Measurements from ENCODE around the gene THPO.

THPO gene

DNA sequence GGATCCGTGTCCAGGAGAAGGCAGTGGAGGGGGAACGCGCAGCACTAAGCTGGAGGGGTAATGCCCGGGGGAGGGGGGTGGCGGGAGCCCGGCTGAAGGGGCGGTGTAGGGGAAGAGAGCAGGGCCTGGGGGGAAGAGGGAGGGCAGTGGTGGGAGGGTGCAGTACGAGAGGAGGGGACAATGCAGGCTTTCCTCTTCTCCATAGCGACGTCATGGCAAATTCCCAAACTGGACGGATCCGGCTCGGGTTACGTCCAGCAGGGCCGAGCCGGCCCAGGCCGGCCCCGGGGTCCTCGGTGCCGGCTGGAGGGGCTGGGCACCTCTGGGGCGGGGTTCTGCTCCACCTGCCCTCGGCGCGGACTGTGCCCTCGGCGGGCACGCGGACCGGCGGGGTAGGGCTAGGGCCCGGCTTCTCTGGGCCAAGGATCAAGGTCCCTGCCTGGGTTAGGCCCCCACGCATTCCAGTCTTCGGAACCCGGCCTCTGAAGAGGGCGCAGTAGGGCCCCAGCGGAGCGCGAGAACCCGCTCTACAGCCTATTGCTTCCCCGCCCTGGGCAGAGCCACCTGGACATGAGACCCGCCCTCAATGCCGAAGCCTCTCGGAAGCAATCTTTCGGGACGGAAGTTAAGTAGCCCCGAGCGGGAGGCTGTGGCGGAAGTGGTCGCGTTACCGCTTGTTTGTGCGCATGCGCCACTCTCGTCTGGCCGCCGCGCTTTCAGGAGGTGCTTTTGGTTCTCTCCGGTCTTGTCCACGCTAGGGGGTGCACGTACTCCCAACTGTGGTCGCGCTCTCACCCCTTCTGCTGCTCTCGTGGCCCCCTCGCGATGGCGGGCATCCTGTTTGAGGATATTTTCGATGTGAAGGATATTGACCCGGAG, 15.1 kb downstream of the THPO start:
- peak; percentile 94 for DNase-seq (ENCODE audit: low read depth)

DNA sequence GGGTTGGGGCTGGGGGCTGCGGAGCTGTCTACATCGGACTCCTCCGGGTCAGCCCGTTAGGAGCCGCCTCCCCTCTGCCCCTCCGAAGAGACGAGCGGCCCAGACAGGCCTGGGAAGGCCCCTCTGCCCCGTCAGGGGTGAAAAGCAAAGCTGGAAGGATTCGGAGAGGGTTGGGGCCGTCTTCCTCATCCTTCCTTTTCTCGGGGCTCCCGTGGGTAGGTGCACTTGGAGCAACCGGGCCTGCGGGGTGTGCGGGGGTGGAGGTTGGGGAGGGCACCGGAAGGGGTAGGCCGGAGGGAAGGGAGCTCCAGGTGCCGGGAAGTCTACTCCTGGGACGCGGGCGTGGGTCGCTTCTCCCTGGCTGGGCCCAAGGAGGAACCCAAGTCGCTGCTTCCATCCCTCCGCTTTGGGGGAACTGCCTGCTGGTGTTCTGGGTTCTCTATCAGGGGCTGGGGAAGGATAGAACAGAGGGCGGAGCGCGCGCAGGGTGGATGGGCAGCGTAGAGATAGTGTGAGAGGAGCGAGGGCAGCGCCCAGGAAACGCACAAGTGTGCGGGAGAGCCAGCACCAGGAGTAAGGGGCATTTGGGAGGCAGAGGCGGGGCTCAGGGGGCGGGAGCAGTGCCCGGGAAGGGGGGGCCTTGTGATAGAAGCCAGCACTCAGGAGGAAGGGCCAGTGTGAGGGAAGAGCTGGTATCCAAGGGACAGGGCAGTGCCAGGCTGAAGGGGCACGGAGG, 15.9 kb downstream of the THPO start:
- DNase-seq (ENCODE audit: low read depth): peak; percentile 45

DNA sequence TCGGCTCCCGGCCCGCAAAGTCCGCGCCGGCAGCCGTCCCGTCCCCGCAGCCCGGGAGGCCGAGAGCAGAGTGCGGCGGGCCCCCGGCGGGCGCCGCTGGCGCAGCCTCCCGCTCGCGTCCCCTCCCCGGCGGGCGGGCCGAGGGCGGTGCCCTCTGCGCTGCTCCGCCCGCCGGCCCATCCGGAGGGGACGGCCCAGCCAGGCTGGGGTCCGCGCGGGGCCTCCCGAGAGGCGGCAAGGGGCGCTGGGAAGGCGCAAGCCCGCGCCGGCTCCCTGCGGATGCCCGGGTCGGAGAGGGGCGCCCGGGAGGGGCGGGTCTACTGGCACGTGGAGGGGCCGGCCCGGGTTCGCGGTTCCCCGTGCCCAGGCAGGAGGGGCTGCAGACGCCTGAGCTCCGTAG, 16.5 kb downstream of the THPO start, which contains the start of the genes CLCN2 and POLR2H:
Gene CLCN2 (minus strand): TSS at position 74 of the 400 bp plus-strand sequence. CDS start 126 bp downstream, outside the sequence.
Gene POLR2H (plus strand): TSS at position 179 of the 400 bp plus-strand sequence. CDS start 1,783 bp downstream, outside the sequence.
- DNase-seq (ENCODE audit: low read depth): peak; percentile 36

DNA sequence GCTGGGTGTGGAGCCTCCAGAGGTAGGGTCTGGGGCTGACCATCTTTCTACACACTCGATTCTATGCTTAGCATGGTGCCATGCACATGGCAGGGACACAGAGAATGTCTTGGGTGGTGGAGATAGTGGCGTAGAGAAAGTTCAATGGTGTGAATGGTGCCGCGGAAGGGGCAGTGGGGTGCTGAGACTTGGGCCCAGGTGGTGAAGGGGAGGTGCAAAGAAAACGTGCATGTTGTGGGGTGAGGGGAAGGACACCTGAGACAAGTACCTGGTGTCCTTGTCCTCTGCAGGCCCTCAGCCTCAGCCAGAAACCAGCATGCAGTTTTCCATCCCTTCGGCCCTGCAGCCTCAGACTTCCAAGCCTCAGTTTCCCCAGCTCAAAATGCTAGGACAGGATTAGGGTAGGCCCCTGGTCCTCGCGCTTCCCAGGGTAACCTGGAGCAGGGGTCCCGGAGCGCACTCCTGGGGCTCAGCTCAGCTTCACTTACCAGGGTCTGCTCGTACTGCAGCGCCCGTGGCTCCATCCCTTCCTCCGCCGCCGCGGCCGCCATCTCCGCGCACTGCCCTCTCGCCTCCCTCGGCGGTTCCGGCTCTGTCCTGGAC, 17.0 kb downstream of the THPO start:
- no peak for DNase-seq (ENCODE audit: low read depth)

DNA sequence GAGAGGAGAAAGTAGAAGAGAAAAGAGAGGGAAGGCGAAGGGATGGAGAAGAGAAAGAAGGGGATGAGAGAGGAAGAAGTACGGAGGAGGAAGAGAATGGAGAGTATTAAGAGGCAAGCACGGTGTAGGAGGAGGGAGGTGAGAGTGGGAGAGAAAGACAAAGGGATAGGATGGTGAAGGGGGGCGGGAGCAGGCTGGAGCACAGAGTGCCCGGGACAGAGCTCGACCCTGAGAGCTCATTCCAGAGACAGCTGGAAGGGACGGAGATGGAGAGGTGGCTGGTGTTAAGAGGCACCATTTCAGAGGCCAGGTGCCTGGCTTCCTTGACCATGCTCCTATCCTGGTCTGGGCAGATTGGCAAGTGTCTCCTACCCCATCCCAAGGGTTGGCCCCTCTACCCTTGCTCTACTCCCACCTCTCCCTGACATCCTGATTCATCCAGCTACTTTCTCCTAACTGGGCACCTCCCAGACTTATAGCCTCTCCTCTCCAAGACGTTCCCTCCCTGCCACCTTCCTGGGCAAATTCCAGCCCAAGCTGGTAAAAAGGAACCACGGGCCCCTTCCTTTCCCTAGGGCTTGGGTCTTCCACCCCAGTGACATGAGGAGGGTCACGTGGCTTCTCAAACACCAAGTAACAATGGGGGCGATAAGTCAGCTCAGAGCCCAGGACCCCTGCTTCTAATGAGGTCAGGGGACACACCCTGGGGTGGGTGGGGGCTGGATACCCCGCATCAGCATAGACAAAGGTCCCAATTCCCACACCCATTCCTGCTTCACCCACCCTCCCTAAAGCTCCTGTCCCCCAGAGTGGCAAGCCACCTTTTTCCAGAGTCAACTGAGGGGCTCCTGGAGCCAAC, 17.7 kb downstream of the THPO start:
- no peak for DNase-seq (ENCODE audit: low read depth)

DNA sequence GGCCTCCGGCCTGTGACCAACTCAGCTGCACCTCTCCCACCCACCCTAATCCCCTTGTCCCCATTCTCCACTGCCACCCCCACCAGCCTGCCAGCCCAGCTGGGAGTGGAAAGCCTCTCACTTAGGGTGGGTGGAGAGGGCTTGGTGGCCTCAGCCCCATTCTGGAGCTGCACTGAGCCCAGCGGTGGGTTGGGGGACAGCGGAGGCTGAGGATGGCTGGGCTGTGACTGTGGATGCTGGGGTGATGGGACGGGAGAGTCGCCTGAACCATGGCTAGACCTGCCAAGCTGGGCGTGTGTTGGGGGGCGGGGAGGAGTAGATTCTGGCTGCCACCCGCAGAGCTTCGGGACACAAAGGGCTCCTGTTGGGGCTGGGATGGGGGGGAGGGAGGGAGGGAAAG, 18.4 kb downstream of the THPO start:
- no peak for DNase-seq (ENCODE audit: low read depth)

- no peak for DNase-seq (ENCODE audit: low read depth)
Measured at GRCh38 chr3:184358921-184359350, 19.1 kb downstream of the THPO start.

- no peak for DNase-seq (ENCODE audit: low read depth)
Measured at GRCh38 chr3:184358124-184358767, 19.8 kb downstream of the THPO start.

DNA sequence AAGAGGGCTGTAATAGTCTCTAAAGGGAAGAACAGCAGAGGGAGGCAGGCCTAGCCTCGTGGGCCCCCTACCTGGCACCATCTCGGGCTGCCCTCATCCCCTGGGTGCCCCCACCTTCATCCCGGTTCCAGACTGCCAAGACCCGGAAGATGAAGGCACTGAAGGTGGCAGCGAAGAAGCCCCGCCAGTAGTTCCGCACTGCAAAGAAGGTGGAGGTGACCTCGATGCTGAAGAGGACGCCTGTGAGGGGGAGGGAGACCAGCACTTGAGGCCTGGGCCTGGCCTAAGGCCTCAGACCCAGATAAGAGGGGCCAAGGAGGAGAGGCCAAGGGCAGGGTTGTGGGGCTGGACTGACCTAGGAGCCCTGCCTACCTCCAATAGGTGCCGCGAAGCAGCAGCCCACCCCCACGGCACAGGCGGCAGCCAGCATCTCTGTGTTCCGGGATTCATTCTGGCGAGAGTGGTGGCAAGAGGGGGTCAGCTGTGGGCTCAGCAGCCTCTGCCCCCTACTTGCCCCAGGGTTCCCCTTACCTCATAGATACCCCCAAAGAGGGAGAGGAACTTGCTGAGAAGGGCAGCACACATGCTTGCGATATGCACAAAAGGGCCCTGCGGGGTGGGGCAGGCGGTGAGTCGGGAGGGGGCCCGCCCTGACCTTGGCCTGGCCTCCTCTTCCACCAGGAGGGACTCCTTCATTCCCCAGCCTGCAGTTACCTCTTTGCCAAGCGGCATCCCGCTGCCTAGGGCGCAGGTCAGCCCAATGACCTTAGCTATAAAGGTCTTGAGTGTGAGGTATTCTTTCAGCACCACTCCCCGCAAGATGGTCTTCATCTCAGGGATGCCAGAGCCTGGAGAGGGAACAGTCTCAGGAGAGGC, 20.5 kb downstream of the THPO start:
- no peak for DNase-seq (ENCODE audit: low read depth)

- peak; percentile 31 for DNase-seq (ENCODE audit: low read depth)
Measured at GRCh38 chr3:184355261-184356040, 22.6 kb downstream of the THPO start.

GRCh38 chr3:184354754-184355153, 23.3 kb downstream of the THPO start:
- DNase-seq (ENCODE audit: low read depth): no peak

GRCh38 chr3:184354121-184354728, 23.8 kb downstream of the THPO start:
- DNase-seq (ENCODE audit: low read depth): no peak

DNA sequence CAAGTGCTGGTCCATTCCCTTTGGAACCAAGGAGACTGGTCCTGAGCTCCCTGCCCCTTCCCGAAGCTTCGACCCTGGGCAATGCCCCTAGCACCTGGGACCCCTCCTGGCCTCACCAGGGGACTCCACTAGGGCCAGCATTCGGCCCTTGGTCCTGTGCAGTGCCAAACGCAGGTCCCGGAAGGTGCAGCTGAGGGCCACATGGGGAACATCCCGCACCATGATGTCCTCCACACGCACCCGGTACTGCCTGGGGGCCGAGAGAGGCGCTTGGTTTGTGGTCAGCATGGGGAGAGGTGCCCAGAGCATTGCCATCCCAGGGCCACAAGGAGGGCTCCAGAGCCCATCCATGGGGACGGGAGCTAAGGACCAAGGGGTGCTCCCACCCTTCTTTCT, 24.5 kb downstream of the THPO start:
- no peak for DNase-seq (ENCODE audit: low read depth)

GRCh38 chr3:184352897-184353545, 25.0 kb downstream of the THPO start:
- no peak for DNase-seq (ENCODE audit: low read depth)

DNA sequence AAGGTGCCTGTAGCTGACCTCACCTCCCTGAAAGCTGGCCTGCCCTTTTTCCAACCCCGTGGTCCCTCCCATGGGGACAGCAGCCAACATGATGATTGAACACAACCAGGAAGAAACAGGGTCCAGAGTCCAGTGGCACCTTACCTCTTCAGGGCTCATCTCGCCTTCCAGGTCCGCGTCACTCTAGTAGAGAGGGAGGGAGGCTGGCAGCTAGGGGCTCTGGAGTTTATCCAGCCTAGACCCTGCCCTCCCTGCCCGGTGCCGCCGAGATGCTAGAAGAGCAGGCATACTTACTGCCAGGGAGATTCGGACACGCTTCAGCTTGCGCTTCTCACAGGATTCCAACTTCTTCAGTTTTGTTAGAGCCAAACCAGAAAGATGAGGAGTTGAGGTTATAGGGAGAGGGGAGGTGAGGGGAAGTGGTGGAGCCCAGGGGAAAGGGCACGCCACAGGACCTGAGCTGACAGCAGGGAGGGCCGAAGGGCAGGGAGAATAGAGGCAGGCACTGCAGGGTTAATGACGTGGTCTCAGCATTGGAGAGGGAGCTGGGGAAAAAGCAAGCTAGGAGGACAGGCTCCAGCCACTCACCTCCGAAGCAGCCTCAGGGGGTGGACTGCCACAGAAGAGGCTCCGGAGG, 25.7 kb downstream of the THPO start:
- no peak for DNase-seq (ENCODE audit: low read depth)

- DNase-seq (ENCODE audit: low read depth): no peak
Measured at GRCh38 chr3:184351511-184352148, 26.4 kb downstream of the THPO start.

DNA sequence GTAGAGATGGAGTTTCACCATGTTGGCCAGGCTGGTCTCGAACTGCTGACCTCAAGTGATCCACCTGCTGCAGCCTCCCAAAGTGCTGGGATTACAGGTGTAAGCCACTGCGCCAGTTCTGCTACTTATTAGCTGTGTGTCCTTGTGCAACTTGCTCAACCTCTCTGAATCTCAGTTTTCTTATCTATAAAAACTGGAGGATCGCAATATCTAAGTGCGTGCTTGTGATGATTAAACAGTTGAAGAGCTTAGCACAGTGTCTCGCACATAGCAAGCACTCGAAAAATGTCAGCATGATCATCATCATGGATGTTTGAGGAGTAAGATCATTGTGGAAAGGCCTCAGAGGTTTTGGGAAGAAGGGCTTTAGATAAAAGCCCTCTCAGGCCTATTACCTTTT, 27.4 kb downstream of the THPO start:
- peak; percentile 81 for DNase-seq (ENCODE audit: low read depth)
